Osteoblast (primary cell): Measurements from ENCODE around the gene GOLIM4. TPM values are rescaled to one million over a fixed set of nuclear protein-coding genes. Genes with fewer than 3 reads are reported as not detected.

Experiments
- DNase-seq: peaks from one replicate; pipeline ENCODE4 v3.0.0; 2011; ENCODE audit warnings: low spot score, mixed read lengths; ENCODE audit not compliant: insufficient read length; ENCODE audit errors: missing footprints
- H2AFZ ChIP-seq: 2 replicates; pipeline ENCODE4 v1.6.0; 2011; ENCODE audit warnings: mild to moderate bottlenecking, low read length
- H3K27ac ChIP-seq: 2 replicates; pipeline ENCODE4 v1.5.1; 2011; ENCODE audit warnings: mild to moderate bottlenecking, low read depth, low read length, moderate library complexity
- H3K27me3 ChIP-seq: 2 replicates; pipeline ENCODE4 v1.6.0; 2012; ENCODE audit warnings: mild to moderate bottlenecking, control low read depth, inconsistent platforms, low read length, moderate library complexity; ENCODE audit not compliant: insufficient read depth
- H3K36me3 ChIP-seq: 2 replicates; pipeline ENCODE4 v1.5.1; 2011; ENCODE audit warnings: mild to moderate bottlenecking, low read length, control low read depth, moderate library complexity; ENCODE audit not compliant: insufficient read depth
- H3K4me1 ChIP-seq: 2 replicates; pipeline ENCODE4 v1.5.1; 2011; ENCODE audit warnings: mild to moderate bottlenecking, low read length, control low read depth, moderate library complexity; ENCODE audit not compliant: insufficient read depth
- H3K4me2 ChIP-seq: 2 replicates; pipeline ENCODE4 v1.6.0; 2011; ENCODE audit warnings: mild to moderate bottlenecking, low read length; ENCODE audit not compliant: insufficient read depth
- H3K4me3 ChIP-seq: fragments of 200-600 bp; sonication (generic); 3 replicates; pipeline ENCODE4 v1.5.1; 2012; ENCODE audit warnings: mild to moderate bottlenecking, low read length, inconsistent platforms; ENCODE audit not compliant: insufficient read depth
- H3K79me2 ChIP-seq: 2 replicates; pipeline ENCODE4 v1.6.0; 2012; ENCODE audit warnings: mild to moderate bottlenecking, low read length, control low read depth, inconsistent platforms; ENCODE audit not compliant: insufficient read depth
- H3K9me3 ChIP-seq: 2 replicates; pipeline ENCODE4 v1.5.1; 2011; ENCODE audit warnings: low read depth, low read length, control low read depth
- H4K20me1 ChIP-seq: 2 replicates; pipeline ENCODE4 v1.6.0; 2012; ENCODE audit warnings: mild to moderate bottlenecking, low read length, control low read depth; ENCODE audit not compliant: insufficient read depth
- CTCF ChIP-seq: IDR thresholded peaks from 2 replicates; pipeline ENCODE4 v1.5.1; 2011; ENCODE audit warnings: mild to moderate bottlenecking, low read depth, low read length, moderate library complexity; ENCODE audit errors: extremely low read depth
- total RNA-seq: library from RNA; depleted of rRNA; stranded (reverse); fragments of >200 nt; gene quantifications from 2 replicates; pipeline ENCODE4 v1.2.3, GENCODE V29; 2012

Gene GOLIM4
- total RNA-seq, 1 donor = 44.5 TPM

GRCh38 chr3:167972502-167972901 is 123.2 kb downstream of the GOLIM4 start:
- Histone ChIP-seq H3K79me2 (no peaks in the 10 kb centered on the region), H3K36me3 (no peaks in the 10 kb centered on the region), H2AFZ (no peak overlapping the region), H3K9me3 (no peaks in the 10 kb centered on the region), H3K4me3 (no peak overlapping the region), H3K4me2 (no peak overlapping the region), H3K27ac (no peak overlapping the region), H4K20me1 (no peaks in the 10 kb centered on the region), H3K4me1 (no peaks in the 10 kb centered on the region), H3K27me3 (no peaks in the 10 kb centered on the region)
- DNase-seq = no peak
- TF ChIP-seq CTCF = no peak

GRCh38 chr3:167969548-167969947 is 126.2 kb downstream of the GOLIM4 start:
- DNase-seq = no peak
- Histone ChIP-seq H2AFZ (no peak overlapping the region), H3K4me2 (no peak overlapping the region), H3K79me2 (no peaks in the 10 kb centered on the region), H3K27ac (no peak overlapping the region), H3K9me3 (no peaks in the 10 kb centered on the region), H3K27me3 (no peaks in the 10 kb centered on the region), H4K20me1 (no peaks in the 10 kb centered on the region), H3K36me3 (no peaks in the 10 kb centered on the region), H3K4me1 (no peaks in the 10 kb centered on the region), H3K4me3 (no peak overlapping the region)
- TF ChIP-seq CTCF = no peak

- H3K36me3 ChIP-seq = no peaks in the 10 kb centered on the region
- no peaks in the 10 kb centered on the region for H3K9me3 ChIP-seq
- no peaks in the 10 kb centered on the region for H3K27me3 ChIP-seq
- no peaks in the 10 kb centered on the region for H4K20me1 ChIP-seq
- H3K4me3 ChIP-seq = no peak overlapping the region
- no peak overlapping the region for H3K4me2 ChIP-seq
- no peak overlapping the region for H3K27ac ChIP-seq
- no peak for DNase-seq
- no peaks in the 10 kb centered on the region for H3K4me1 ChIP-seq
- H3K79me2 ChIP-seq = no peaks in the 10 kb centered on the region
- no peak for TF ChIP-seq CTCF
- H2AFZ ChIP-seq = no peak overlapping the region
Observed at GRCh38 chr3:167967257-167968036, 128.3 kb downstream of the GOLIM4 start.
